ENCODE results near the gene TRIM9. TPM values are rescaled to one million over a fixed set of nuclear protein-coding genes. Genes with fewer than 3 reads are reported as not detected.

TRIM9 gene
- not detected in 2 replicates for total RNA-seq

GRCh38 chr14:51094901-51095853 lies at the start of gene TRIM9:
Gene TRIM9 (minus strand): TSS chr14:51095105. CDS start chr14:51094939, 166 bp downstream.

GRCh38 chr14:50943943-50944646 lies 150.8 kb downstream of the TRIM9 start, which contains the start of gene PYGL:
Gene PYGL (minus strand): TSS chr14:50944483. CDS start chr14:50944403, 80 bp downstream.

Other genes starting within 250 kb of the TRIM9 start
- gene ABHD12B, start 223.1 kb downstream of the TRIM9 start, total RNA-seq: not detected in 2 replicates
- 50.8 and 64.4 TPM in 2 replicates for gene PYGL, start 150.6 kb downstream of the TRIM9 start, total RNA-seq
- gene TMX1, start 145.1 kb upstream of the TRIM9 start, total RNA-seq: 33.5 and 45.5 TPM in 2 replicates